Measurements from ENCODE around the gene POU2AF3.

DNA sequence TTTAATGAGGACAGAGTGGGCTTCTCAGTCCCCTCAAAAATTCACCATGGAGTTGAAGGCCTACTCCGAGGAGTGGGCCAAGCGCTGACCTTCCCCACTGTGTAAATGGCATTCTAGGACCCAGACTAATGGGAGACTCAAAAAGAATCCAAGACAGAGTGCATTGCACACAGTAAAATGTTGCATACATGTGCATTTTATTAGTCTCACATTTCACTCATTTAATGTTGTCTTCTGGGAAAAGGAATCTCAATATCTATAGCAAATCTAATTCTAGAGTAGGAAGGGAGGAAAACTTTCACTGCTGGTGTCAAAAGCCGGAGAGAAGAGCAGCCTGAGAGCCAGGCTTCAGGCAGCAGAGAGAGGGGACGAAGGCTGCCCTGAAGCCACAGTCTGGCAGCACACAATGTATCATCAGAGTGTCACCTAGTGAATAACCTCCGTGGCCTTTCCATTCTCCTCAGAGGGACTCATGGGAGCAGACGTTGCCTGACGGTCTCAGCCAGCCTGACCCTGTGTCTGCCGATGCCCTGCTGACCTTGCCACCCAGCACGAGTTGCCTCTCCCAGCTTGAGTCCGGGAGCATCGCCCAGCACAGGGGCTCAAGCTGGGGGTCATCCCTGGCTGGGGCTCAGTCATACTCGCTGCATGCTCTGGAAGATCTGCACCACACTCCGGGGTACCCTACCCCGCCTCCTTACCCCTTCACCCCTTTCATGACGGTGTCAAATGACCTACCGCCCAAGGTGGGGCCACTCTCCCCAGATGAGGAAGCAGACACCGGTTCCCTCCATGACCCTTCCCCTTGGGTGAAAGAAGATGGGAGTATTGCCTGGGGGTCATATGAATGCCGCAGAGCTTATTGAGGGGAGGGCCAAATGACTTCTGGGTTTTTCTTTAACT is 12.9 kb upstream of the POU2AF3 start:
- TF ChIP-seq, protein P1, sequence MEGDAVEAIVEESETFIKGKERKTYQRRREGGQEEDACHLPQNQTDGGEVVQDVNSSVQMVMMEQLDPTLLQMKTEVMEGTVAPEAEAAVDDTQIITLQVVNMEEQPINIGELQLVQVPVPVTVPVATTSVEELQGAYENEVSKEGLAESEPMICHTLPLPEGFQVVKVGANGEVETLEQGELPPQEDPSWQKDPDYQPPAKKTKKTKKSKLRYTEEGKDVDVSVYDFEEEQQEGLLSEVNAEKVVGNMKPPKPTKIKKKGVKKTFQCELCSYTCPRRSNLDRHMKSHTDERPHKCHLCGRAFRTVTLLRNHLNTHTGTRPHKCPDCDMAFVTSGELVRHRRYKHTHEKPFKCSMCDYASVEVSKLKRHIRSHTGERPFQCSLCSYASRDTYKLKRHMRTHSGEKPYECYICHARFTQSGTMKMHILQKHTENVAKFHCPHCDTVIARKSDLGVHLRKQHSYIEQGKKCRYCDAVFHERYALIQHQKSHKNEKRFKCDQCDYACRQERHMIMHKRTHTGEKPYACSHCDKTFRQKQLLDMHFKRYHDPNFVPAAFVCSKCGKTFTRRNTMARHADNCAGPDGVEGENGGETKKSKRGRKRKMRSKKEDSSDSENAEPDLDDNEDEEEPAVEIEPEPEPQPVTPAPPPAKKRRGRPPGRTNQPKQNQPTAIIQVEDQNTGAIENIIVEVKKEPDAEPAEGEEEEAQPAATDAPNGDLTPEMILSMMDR (conservative IDR thresholded peaks at IDR 0.05): no peak
- TF ChIP-seq EZH2 (IDR thresholded peaks at IDR 0.05; ENCODE audit: low read depth): no peak
